Kidney (tissue), 14 donors: ENCODE results near the gene ZNF746. TPM values are rescaled to one million over a fixed set of nuclear protein-coding genes. Genes with fewer than 3 reads are reported as not detected.

ENCODE experiments used
- DNase-seq, 5 donors: peaks; one replicate each; pipeline ENCODE4 v3.0.0-alpha.2; 2013 to 2020
- FAIRE-seq: peaks from 2 replicates; lab custom pipeline; 2012; peaks lifted over from hg19 to GRCh38; lab: Jason Lieb, UNC
- H3K27ac ChIP-seq, 2 donors: one replicate each; pipeline ENCODE4 v1.7.0; 2013; ENCODE audit warnings: low read depth in 2 of 2, low read length in 2 of 2, inconsistent platforms in 1 of 2
- H3K27me3 ChIP-seq: one replicate; pipeline ENCODE4 v1.7.1; 2013; ENCODE audit warnings: low read length, inconsistent platforms; ENCODE audit not compliant: control insufficient read depth, insufficient read depth
- H3K36me3 ChIP-seq, 3 donors: one replicate each; pipeline versions ENCODE4 v1.7.0 to v1.7.1; 2013; ENCODE audit warnings: low read length in 3 of 3, control low read depth in 1 of 3, inconsistent platforms in 1 of 3; ENCODE audit not compliant: insufficient read depth in 3 of 3, control insufficient read depth in 2 of 3
- H3K4me1 ChIP-seq, 3 donors: one replicate each; pipeline versions ENCODE4 v1.7.0 to v1.7.1; 2013; ENCODE audit warnings: low read length in 3 of 3, inconsistent platforms in 1 of 3, low read depth in 1 of 3; ENCODE audit not compliant: control insufficient read depth in 2 of 3, insufficient read depth in 2 of 3
- H3K4me3 ChIP-seq, 3 donors: one replicate each; pipeline versions ENCODE4 v1.7.0 to v1.8.1; 2013; ENCODE audit warnings: low read length in 3 of 3, control low read depth in 1 of 3, inconsistent platforms in 1 of 3
- H3K9ac ChIP-seq, 3 donors: one replicate each; pipeline versions ENCODE4 v1.7.0 to v1.7.1; 2013; ENCODE audit warnings: low read length in 3 of 3, control low read depth in 1 of 3, inconsistent platforms in 1 of 3
- H3K9me3 ChIP-seq, 3 donors: one replicate each; pipeline versions ENCODE4 v1.7.0 to v1.7.1; 2013; ENCODE audit warnings: low read length in 3 of 3, control low read depth in 1 of 3, inconsistent platforms in 1 of 3; ENCODE audit not compliant: control insufficient read depth in 2 of 3, insufficient read depth in 1 of 3
- CTCF ChIP-seq: IDR thresholded peaks from 3 replicates; pipeline ENCODE4 v1.5.1; 2012; ENCODE audit warnings: mild to moderate bottlenecking, moderate library complexity, borderline replicate concordance; ENCODE audit not compliant: insufficient read depth; ENCODE audit errors: extremely low read depth
- intact Hi-C: fragments of 100-400 bp; cut with DNase I; formaldehyde crosslinking; loops from one replicate; pipeline ENCODE4 v1.11.1; 2022
- polyA plus RNA-seq: library from polyadenylated mRNA; stranded (reverse); fragments of 350-450 nt; fragmentation: Illumina TruSeq; extraction: RNeasy Lipid Tissue Mini Kit (QIAGEN cat#74804); gene quantifications from one replicate; pipeline ENCODE4 v1.2.3, GENCODE V29; 2014; ENCODE audit warnings: low read depth, low replicate concordance; ENCODE audit not compliant: insufficient read depth
- total RNA-seq: library from RNA; stranded (reverse); fragmentation: NEBNext Ultra II Directional; extraction: Animal tissue kit (Norgen Biotek cat#: 25700); gene quantifications from one replicate; pipeline ENCODE4 v1.2.1, GENCODE V29; 2021
- donor health status: control.
- donor health status: control.
- donor health status: control.
- donor health status: control.
- donor health status: control.
- donor health status: DM: yes; HTN: yes; CAD: no.
- donor health status: Normal renal cell carcinoma (clear cell type).

Gene ZNF746
- total and polyA plus RNA-seq, 2 donors from 2014 or later: 6.8 to 17.3 TPM

DNA sequence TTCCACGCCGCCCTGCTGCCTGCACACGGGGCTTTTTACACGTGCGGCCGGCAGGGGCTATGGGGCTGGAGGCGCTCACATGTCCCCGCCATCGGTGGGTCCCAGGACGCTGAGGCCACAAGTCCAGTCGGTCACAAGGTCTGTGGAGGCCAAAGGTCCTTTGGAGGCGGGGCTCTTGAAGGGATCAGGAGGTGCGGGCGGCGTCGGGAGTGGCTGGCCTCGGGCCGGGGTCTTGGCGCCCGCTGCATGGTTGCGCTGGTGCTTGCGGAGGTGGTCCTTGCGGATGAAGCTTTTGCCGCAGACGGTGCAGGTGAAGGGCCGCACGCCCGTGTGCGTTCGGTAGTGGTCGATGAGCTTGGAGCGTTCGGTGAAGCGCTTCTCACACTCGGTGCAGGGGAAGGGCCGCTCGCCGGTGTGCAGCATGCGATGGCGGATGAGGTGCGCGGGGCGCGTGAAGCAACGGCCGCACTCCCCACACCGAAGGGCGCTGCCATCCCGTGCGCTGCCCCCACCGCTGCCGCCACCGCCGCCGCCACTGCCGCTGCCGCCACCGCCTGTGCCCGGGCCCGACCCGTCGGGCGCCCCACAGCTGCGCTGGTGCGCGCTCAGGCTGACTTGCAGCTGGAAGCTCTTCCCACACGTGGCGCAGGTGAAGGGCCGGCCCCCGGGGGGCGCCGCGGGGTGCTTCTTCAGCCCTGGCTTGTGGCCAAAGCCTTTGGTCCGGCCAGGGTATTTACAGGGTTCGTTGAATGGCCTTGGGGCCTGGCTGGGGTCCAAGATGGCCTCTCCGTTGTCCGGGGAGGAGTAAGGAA is 23.1 kb downstream of the ZNF746 start:
- no peak overlapping the region for H3K4me3 ChIP-seq
- intact Hi-C loops: no loop called here
- TF ChIP-seq CTCF: no peak
- H3K36me3 ChIP-seq: peaks cover 2 to 23% (median 14%) of the 10 kb centered on the region in 3 donors
- H3K27ac ChIP-seq: no peak overlapping the region
- FAIRE-seq: no peak
- no peak overlapping the region for H3K9ac ChIP-seq
- no peaks in the 10 kb centered on the region for H3K4me1 ChIP-seq
- DNase-seq: peak in 1 of 5 donors; percentile 30
- no peaks in the 10 kb centered on the region for H3K9me3 ChIP-seq
- H3K27me3 ChIP-seq: no peaks in the 10 kb centered on the region

GRCh38 chr7:149473251-149473650 is 24.4 kb downstream of the ZNF746 start:
- H3K27me3 ChIP-seq: no peaks in the 10 kb centered on the region
- no peak overlapping the region for H3K4me3 ChIP-seq
- no peaks in the 10 kb centered on the region for H3K9me3 ChIP-seq
- H3K27ac ChIP-seq: no peak overlapping the region
- no peaks in the 10 kb centered on the region for H3K4me1 ChIP-seq
- H3K36me3 ChIP-seq: peaks cover 2 to 23% (median 14%) of the 10 kb centered on the region in 3 donors
- DNase-seq (no peak), FAIRE-seq (no peak)
- TF ChIP-seq CTCF: no peak
- intact Hi-C loops: no loop called here
- no peak overlapping the region for H3K9ac ChIP-seq

- no peak overlapping the region for H3K27ac ChIP-seq
- no peaks in the 10 kb centered on the region for H3K9me3 ChIP-seq
- no peak for FAIRE-seq
- TF ChIP-seq CTCF: no peak
- H3K27me3 ChIP-seq: no peaks in the 10 kb centered on the region
- no peak overlapping the region for H3K9ac ChIP-seq
- peak in 1 of 5 donors; percentile 18 for DNase-seq
- H3K36me3 ChIP-seq: peaks cover 0 to 18% (median 9%) of the 10 kb centered on the region in 3 donors
- H3K4me3 ChIP-seq: no peak overlapping the region
- H3K4me1 ChIP-seq: no peaks in the 10 kb centered on the region
- intact Hi-C loops: no loop called here
Measured at GRCh38 chr7:149471289-149471953, 26.2 kb downstream of the ZNF746 start.
